Measurements from ENCODE around the gene AGA.

Gene AGA

DNA sequence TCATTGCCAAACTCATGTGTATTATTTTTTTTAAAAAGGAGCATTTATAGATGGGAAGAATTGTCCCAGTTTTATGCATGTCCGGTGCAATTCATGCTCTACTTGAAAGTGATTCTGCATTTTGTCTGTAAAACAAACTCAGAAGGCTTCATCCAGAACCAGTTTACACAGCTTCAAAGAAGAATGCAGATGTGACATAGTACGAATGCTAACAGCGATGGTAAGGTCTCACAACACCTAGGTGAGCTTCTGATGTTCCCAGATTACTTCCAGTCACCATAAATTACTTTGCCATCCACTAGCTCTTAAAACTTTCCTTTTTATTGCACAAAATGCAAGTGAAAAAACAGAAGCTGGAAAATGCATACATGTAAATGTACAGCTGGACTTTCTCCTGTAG, 41.5 kb upstream of the AGA start:
- no peak for TF ChIP-seq OSR1 (CRISPR knock-in tag; IDR thresholded peaks at IDR 0.05)
- no peak for TF ChIP-seq GLIS3 (CRISPR knock-in tag; IDR thresholded peaks at IDR 0.05)
- TF ChIP-seq ARNTL (CRISPR knock-in tag; IDR thresholded peaks at IDR 0.05; ENCODE audit: borderline replicate concordance, low read depth): no peak
- TF ChIP-seq CSDC2 (CRISPR knock-in tag; IDR thresholded peaks at IDR 0.05): no peak
- TF ChIP-seq ISL1 (CRISPR knock-in tag; IDR thresholded peaks at IDR 0.05): no peak
- no peak for TF ChIP-seq TCF4 (CRISPR knock-in tag; IDR thresholded peaks at IDR 0.05; ENCODE audit: borderline replicate concordance)
- TF ChIP-seq ZNF565 (CRISPR knock-in tag; conservative IDR thresholded peaks at IDR 0.05; ENCODE audit: low read depth): no peak
- no peak for TF ChIP-seq PPARA (CRISPR knock-in tag; IDR thresholded peaks at IDR 0.05; ENCODE audit: borderline replicate concordance)
- ATAC-seq: no peak

DNA sequence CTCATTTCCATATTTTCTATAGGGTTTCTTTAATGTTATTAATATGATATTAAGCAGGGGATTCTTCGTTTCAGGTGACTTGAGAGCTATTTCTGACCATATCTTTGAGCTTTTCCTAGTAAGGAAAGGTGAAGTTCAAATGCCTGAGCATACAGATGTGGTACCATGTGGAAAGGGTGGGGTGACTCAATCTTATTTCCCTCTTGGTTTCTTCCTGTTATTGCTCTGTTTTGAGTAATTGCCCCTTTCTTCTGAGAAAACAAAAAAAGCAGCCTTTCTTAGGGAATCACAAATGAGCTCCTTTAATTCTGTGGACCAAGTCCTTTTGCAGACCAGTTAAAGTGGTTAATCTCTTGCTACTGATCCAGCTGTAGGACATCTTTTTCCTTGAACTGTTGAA, 41.0 kb upstream of the AGA start:
- TF ChIP-seq ZNF70 (CRISPR knock-in tag; IDR thresholded peaks at IDR 0.05) (no peak), ZNF8 (CRISPR knock-in tag; IDR thresholded peaks at IDR 0.05) (no peak), RARB (CRISPR knock-in tag; IDR thresholded peaks at IDR 0.05) (no peak), TCF4 (CRISPR knock-in tag; IDR thresholded peaks at IDR 0.05; ENCODE audit: borderline replicate concordance) (no peak), ZFP3 (CRISPR knock-in tag; IDR thresholded peaks at IDR 0.05) (no peak), TOX (CRISPR knock-in tag; IDR thresholded peaks at IDR 0.05; ENCODE audit: borderline replicate concordance) (no peak), ZC3H10 (CRISPR knock-in tag; IDR thresholded peaks at IDR 0.05) (no peak), ZNF565 (CRISPR knock-in tag; conservative IDR thresholded peaks at IDR 0.05; ENCODE audit: low read depth) (no peak), CREB5 (CRISPR knock-in tag; IDR thresholded peaks at IDR 0.05; ENCODE audit: low read depth) (no peak)
- no peak for ATAC-seq

DNA sequence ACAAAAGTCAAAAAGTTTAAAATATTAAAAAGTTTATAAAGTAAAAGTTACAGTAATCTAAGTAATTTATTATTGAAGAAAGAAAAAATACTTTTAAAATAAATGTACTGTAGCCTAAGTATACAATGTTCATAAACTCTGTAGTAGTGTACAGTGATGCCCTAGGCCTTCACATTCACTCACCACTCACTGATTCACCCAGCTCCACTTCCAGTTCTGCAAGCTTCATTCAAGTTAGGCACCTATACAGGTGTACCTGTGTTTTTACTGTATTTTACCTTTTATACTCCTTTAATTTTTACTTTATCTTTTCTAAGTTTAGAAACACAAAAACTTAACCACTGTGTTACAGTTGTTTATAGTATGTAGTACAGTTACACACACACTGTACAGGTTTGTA, 40.1 kb upstream of the AGA start:
- TF ChIP-seq ZNF70 (CRISPR knock-in tag; IDR thresholded peaks at IDR 0.05) (no peak), ZNF8 (CRISPR knock-in tag; IDR thresholded peaks at IDR 0.05) (no peak), BACH2 (CRISPR knock-in tag; IDR thresholded peaks at IDR 0.05; ENCODE audit: borderline replicate concordance) (no peak), ARNTL (CRISPR knock-in tag; IDR thresholded peaks at IDR 0.05; ENCODE audit: borderline replicate concordance, low read depth) (no peak), CSDC2 (CRISPR knock-in tag; IDR thresholded peaks at IDR 0.05) (no peak), PPARA (CRISPR knock-in tag; IDR thresholded peaks at IDR 0.05; ENCODE audit: borderline replicate concordance) (no peak)
- no peak for ATAC-seq

- no peak for ATAC-seq
- TF ChIP-seq ISL1 (CRISPR knock-in tag; IDR thresholded peaks at IDR 0.05) (peak; percentile 17; the same call in 1 of the 2 replicates), ZFP30 (CRISPR knock-in tag; IDR thresholded peaks at IDR 0.05) (no peak), RARB (CRISPR knock-in tag; IDR thresholded peaks at IDR 0.05) (no peak)
These were observed 38.6 kb upstream of the AGA start for GRCh38 chr4:177480795-177481194.

DNA sequence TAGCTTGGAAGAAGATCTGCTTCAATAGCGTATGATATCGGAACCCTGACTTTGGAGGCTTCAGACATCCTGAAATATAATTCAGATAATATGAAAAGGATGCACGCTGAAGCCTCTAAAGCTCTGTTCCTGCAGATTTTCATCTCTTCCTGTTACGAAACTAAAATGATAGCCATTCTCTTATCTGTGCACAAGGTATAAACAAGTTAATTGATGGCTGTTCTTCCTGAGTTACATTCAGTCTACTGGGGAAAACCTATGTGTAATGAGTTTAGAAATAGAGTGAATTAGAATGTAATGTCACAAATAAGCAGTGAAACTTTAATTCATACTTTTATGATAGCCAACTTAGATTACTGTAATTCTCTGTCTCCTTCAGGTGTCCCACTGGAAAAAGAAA, 36.8 kb upstream of the AGA start:
- peak; percentile 55; the same call in 1 of the 2 replicates for TF ChIP-seq ISL1 (CRISPR knock-in tag; IDR thresholded peaks at IDR 0.05)
- no peak for TF ChIP-seq ZNF8 (CRISPR knock-in tag; IDR thresholded peaks at IDR 0.05)
- ATAC-seq: no peak

GRCh38 chr4:177478496-177478895, 36.3 kb upstream of the AGA start:
- TF ChIP-seq CREB5 (CRISPR knock-in tag; IDR thresholded peaks at IDR 0.05; ENCODE audit: low read depth): no peak
- ATAC-seq: peak; percentile 38; the same call in 2 of the 3 replicates

- no peak for ATAC-seq
These were observed 31.8 kb upstream of the AGA start for GRCh38 chr4:177473991-177474390.

More at GRCh38 chr4:177473991-177474390, 31.8 kb upstream of the AGA start:
- no peak for TF ChIP-seq ARNTL (CRISPR knock-in tag; IDR thresholded peaks at IDR 0.05; ENCODE audit: borderline replicate concordance, low read depth)
- TF ChIP-seq RARB (CRISPR knock-in tag; IDR thresholded peaks at IDR 0.05): no peak
- TF ChIP-seq GLIS3 (CRISPR knock-in tag; IDR thresholded peaks at IDR 0.05): no peak
- no peak for TF ChIP-seq POU6F1 (CRISPR knock-in tag; IDR thresholded peaks at IDR 0.05; ENCODE audit: borderline replicate concordance, low read depth)
- TF ChIP-seq CSRNP3 (CRISPR knock-in tag; IDR thresholded peaks at IDR 0.05): no peak
- no peak for TF ChIP-seq BACH2 (CRISPR knock-in tag; IDR thresholded peaks at IDR 0.05; ENCODE audit: borderline replicate concordance)
- TF ChIP-seq OSR1 (CRISPR knock-in tag; IDR thresholded peaks at IDR 0.05): no peak
- no peak for TF ChIP-seq ESRRG (CRISPR knock-in tag; IDR thresholded peaks at IDR 0.05)
- no peak for TF ChIP-seq CSDC2 (CRISPR knock-in tag; IDR thresholded peaks at IDR 0.05)
- TF ChIP-seq ISL1 (CRISPR knock-in tag; IDR thresholded peaks at IDR 0.05): no peak
- TF ChIP-seq ZC3H10 (CRISPR knock-in tag; IDR thresholded peaks at IDR 0.05): no peak
- no peak for TF ChIP-seq TCF4 (CRISPR knock-in tag; IDR thresholded peaks at IDR 0.05; ENCODE audit: borderline replicate concordance)
- TF ChIP-seq ZNF70 (CRISPR knock-in tag; IDR thresholded peaks at IDR 0.05): no peak
- TF ChIP-seq ZNF565 (CRISPR knock-in tag; conservative IDR thresholded peaks at IDR 0.05; ENCODE audit: low read depth): no peak
- TF ChIP-seq SNAI2 (CRISPR knock-in tag; IDR thresholded peaks at IDR 0.05): no peak
